ENCODE measurements around the gene PDIK1L. TPM values are rescaled to one million over a fixed set of nuclear protein-coding genes. Genes with fewer than 3 reads are reported as not detected.

PDIK1L gene
- total and polyA plus RNA-seq, 8 donors, result 1.7 to 12.1 (median 6.0) TPM

GRCh38 chr1:26138974-26139558 is 27.4 kb downstream of the PDIK1L start:
- intact Hi-C loops (cut with DNase I), result no loop called here
- FAIRE-seq, result no peak
- TF ChIP-seq, protein P1, sequence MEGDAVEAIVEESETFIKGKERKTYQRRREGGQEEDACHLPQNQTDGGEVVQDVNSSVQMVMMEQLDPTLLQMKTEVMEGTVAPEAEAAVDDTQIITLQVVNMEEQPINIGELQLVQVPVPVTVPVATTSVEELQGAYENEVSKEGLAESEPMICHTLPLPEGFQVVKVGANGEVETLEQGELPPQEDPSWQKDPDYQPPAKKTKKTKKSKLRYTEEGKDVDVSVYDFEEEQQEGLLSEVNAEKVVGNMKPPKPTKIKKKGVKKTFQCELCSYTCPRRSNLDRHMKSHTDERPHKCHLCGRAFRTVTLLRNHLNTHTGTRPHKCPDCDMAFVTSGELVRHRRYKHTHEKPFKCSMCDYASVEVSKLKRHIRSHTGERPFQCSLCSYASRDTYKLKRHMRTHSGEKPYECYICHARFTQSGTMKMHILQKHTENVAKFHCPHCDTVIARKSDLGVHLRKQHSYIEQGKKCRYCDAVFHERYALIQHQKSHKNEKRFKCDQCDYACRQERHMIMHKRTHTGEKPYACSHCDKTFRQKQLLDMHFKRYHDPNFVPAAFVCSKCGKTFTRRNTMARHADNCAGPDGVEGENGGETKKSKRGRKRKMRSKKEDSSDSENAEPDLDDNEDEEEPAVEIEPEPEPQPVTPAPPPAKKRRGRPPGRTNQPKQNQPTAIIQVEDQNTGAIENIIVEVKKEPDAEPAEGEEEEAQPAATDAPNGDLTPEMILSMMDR (IDR thresholded peaks at IDR 0.05), result no peak

DNA sequence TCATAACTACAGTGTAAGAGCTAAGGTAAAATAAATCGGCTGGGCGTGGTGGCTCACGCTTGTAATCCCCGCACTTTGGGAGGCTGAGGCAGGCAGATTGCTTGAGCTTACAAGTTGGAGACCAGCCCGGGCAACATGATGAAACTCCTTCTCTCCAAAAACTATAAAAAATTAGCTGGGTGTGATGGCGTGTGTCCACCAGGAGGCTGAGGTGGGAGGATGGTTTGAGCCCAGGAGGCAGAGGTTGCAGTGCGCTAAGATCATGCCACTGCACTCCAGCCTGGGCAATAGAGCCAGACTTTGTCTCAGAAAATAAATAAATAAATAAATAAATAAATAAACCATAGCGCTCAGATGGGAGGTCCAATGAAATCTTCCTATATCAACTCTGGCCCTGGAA is 30.5 kb downstream of the PDIK1L start:
- no peaks in the 10 kb centered on the region for H3K9me3 ChIP-seq
- H3K4me1 ChIP-seq, result no peaks in the 10 kb centered on the region
- intact Hi-C loops (cut with DNase I), result loop anchor here in 1 of 3 donors (10.0 kb wide), 1 partner anchor 107 kb away; no protein-coding TSS in a partner anchor
- no peaks in the 10 kb centered on the region for H3K27me3 ChIP-seq
- no peak overlapping the region for H3K27ac ChIP-seq
- TF ChIP-seq, protein P1 (IDR thresholded peaks at IDR 0.05), result no peak
- no peak for FAIRE-seq
- H3K4me3 ChIP-seq, result no peak overlapping the region
- DNase-seq, result no peak
- H3K36me3 ChIP-seq, result no peaks in the 10 kb centered on the region
- WGBS, 2 donors, result 89 to 90% methylated on average over 8 of the region's 8 CpGs
- ATAC-seq, result no peak

More at GRCh38 chr1:26138974-26139558, 27.4 kb downstream of the PDIK1L start:
- H3K36me3 ChIP-seq, result no peaks in the 10 kb centered on the region
- 53 to 63% methylated on average over 3 of the region's 3 CpGs for WGBS, 2 donors
- H3K27ac ChIP-seq, result no peak overlapping the region
- H3K27me3 ChIP-seq, result no peaks in the 10 kb centered on the region
- no peak overlapping the region for H3K4me3 ChIP-seq
- ATAC-seq (no peak), DNase-seq (no peak)
- H3K9me3 ChIP-seq, result no peaks in the 10 kb centered on the region
- no peaks in the 10 kb centered on the region for H3K4me1 ChIP-seq

DNA sequence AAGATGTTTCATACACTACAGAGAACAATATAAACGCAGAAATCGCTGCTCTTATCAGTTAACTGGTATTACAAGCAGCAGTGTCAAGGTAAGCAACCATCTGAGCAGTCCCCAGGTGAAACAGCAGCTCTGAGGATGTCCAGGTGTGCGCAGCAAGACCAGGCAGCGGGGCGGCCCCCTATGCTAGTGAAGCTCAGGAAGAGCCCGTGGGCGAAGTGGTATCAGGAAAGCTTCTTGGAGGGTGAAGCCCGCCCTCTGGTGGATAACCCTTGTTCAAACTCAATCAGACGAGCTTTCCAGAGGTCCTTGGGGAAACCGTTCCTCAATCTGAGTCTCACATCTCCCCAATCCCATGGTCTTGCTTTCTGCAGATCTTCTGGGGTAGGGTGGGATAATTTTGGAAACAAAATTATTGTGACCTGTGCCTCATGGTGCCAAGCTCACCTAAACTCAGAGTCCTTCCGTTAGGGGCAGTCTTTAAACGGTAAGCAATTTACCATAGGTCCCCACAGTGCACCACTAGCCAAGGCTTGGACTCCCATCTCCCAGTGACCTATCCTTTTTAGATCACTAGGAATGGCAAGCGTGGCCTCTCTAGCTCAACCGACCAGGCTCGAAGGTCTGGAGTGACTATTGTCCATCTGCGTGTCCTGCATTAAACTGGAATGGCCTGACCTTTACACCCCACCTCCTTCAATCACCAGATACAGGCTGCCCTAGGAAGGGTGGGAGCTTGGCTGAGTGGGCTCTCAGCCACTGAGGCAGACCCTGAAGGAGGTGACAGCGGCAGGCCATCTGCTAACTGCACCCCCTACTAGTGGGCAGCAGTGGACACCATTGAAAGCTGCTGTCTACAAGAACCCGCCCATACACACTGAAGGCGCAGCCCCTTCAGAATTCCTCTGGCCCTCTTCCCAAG is 33.7 kb downstream of the PDIK1L start:
- DNase-seq (peak in 5 of 6 donors; percentile 73 to 85 (median 80)), ATAC-seq (peak; percentile 96 to 100 (median 98)), FAIRE-seq (no peak)
- intact Hi-C loops (cut with DNase I), result loop anchor here in 2 of 3 donors (5.0 to 10.0 kb wide), 3 partner anchors 38 to 113 kb away; no protein-coding TSS in a partner anchor
- TF ChIP-seq, protein P1 (IDR thresholded peaks at IDR 0.05), result peak; percentile 51 to 77 (median 70)
- 20 to 21% methylated on average over 19 of the region's 19 CpGs for WGBS, 2 donors
- Histone ChIP-seq H3K36me3 (no peaks in the 10 kb centered on the region), H3K9me3 (no peaks in the 10 kb centered on the region), H3K4me1 (no peaks in the 10 kb centered on the region), H3K27me3 (no peaks in the 10 kb centered on the region), H3K4me3 (no peak overlapping the region), H3K27ac (no peak overlapping the region)

DNA sequence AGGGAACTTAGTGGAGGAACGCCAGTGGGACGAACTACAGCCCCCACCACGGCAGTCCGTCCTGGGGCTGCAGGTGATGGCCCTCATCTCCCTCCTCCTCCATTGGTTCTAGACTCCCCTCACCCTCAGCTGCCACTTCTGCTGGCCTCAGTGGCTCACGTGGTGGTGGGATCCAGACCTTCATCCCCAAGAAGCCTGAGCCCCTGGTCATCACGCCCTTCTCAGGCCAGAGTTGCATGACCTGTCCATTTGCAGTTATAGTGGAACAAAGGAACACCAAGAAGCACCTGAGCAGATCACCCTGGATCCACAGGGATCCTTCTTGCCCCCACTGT is 34.3 kb downstream of the PDIK1L start:
- no peak for DNase-seq
- Histone ChIP-seq H3K9me3 (no peaks in the 10 kb centered on the region), H3K27ac (no peak overlapping the region), H3K36me3 (no peaks in the 10 kb centered on the region), H3K4me1 (no peaks in the 10 kb centered on the region), H3K4me3 (no peak overlapping the region), H3K27me3 (no peaks in the 10 kb centered on the region)
- FAIRE-seq, result no peak
- WGBS, 2 donors, result 31 to 33% methylated on average over 6 of the region's 6 CpGs
- TF ChIP-seq, protein P1 (IDR thresholded peaks at IDR 0.05), result no peak
- no peak for ATAC-seq
- intact Hi-C loops (cut with DNase I), result loop anchor here in 2 of 3 donors (5.0 to 10.0 kb wide), 3 partner anchors 39 to 114 kb away; no protein-coding TSS in a partner anchor

Measured in pancreas (tissue), 10 donors.